NCI-H1436 treated with DMSO at 0.1 percent for 48 hours (cell line): ENCODE results near the gene ALS2CL.

ENCODE experiments used
- DNase-seq: peaks from one replicate; lab custom pipeline; 2025; lab: John Stamatoyannopoulos, UW

ALS2CL gene

GRCh38 chr3:46676601-46677410 is 16.7 kb downstream of the ALS2CL start:
- DNase-seq, result no peak

GRCh38 chr3:46675843-46676567 is 17.5 kb downstream of the ALS2CL start:
- no peak for DNase-seq

GRCh38 chr3:46675426-46675825 is 18.1 kb downstream of the ALS2CL start:
- no peak for DNase-seq

- DNase-seq, result no peak
These were observed 19.2 kb downstream of the ALS2CL start for GRCh38 chr3:46674031-46674845.

- no peak for DNase-seq
These were observed 20.1 kb downstream of the ALS2CL start for GRCh38 chr3:46673151-46674030.

- no peak for DNase-seq
These were observed 21.2 kb downstream of the ALS2CL start for GRCh38 chr3:46672349-46672695.

GRCh38 chr3:46671541-46672348 is 21.7 kb downstream of the ALS2CL start:
- no peak for DNase-seq

- DNase-seq, result no peak
These were observed 22.5 kb downstream of the ALS2CL start for GRCh38 chr3:46670891-46671427.

GRCh38 chr3:46670000-46670890 is 23.2 kb downstream of the ALS2CL start:
- DNase-seq, result no peak

GRCh38 chr3:46669191-46669999 is 24.1 kb downstream of the ALS2CL start:
- no peak for DNase-seq

- no peak for DNase-seq
These were observed 24.9 kb downstream of the ALS2CL start for GRCh38 chr3:46668591-46668990.

- DNase-seq, result no peak
These were observed 25.4 kb downstream of the ALS2CL start for GRCh38 chr3:46668116-46668515.

GRCh38 chr3:46667657-46668056 is 25.8 kb downstream of the ALS2CL start:
- DNase-seq, result no peak

- DNase-seq, result no peak
These were observed 26.3 kb downstream of the ALS2CL start for GRCh38 chr3:46667061-46667621.

GRCh38 chr3:46666453-46666845 is 27.0 kb downstream of the ALS2CL start:
- DNase-seq, result no peak

- DNase-seq, result no peak
These were observed 27.6 kb downstream of the ALS2CL start for GRCh38 chr3:46665763-46666452.

GRCh38 chr3:46664971-46665762 is 28.3 kb downstream of the ALS2CL start:
- DNase-seq, result no peak
